BJ (cell line): ENCODE results near the gene ARPC5L. TPM values are rescaled to one million over a fixed set of nuclear protein-coding genes. Genes with fewer than 3 reads are reported as not detected.

Source experiments
- CTCF ChIA-PET: fragments of 350-600 bp; formaldehyde crosslinking; extraction: SDS; loops from one replicate; lab custom pipeline; 2021; ENCODE audit warnings: antibody characterized with exemption, inconsistent platforms; lab: Yijun Ruan, JAX
- POLR2A ChIA-PET: fragments of 300-600 bp; sonication (Branson Sonifier 250); formaldehyde crosslinking; extraction: SDS; loops from one replicate; lab custom pipeline; 2021; ENCODE audit warnings: antibody characterized with exemption; lab: Charles Lee
- DNase-seq: peaks from one replicate; pipeline ENCODE4 v3.0.0-alpha.2; 2011; ENCODE audit warnings: low read depth
- H3K27me3 ChIP-seq: 2 replicates; pipeline ENCODE4 v1.6.0; 2011; ENCODE audit warnings: low read length; ENCODE audit not compliant: control insufficient read depth, insufficient read depth
- H3K36me3 ChIP-seq: 2 replicates; pipeline ENCODE4 v1.5.1; 2011; ENCODE audit warnings: low read length; ENCODE audit not compliant: control insufficient read depth, insufficient read depth
- H3K4me3 ChIP-seq: 2 replicates; pipeline ENCODE4 v1.5.1; 2011; ENCODE audit warnings: low read depth, mild to moderate bottlenecking, control low read depth, low read length
- polyA plus RNA-seq: library from polyadenylated mRNA; depleted of rRNA; stranded (reverse); fragments of >200 nt; gene quantifications from 2 replicates; pipeline ENCODE4 v1.2.3, GENCODE V29; 2011
- TF ChIP-seq, protein P1 (sequence below): IDR thresholded peaks from 2 replicates; pipeline ENCODE4 v1.5.1; 2011; ENCODE audit warnings: low read depth, mild to moderate bottlenecking, control low read depth, inconsistent platforms, low read length, moderate library complexity; ENCODE audit not compliant: insufficient read depth

The ARPC5L gene
- polyA plus RNA-seq, 1 experiment: 34.0 TPM

DNA sequence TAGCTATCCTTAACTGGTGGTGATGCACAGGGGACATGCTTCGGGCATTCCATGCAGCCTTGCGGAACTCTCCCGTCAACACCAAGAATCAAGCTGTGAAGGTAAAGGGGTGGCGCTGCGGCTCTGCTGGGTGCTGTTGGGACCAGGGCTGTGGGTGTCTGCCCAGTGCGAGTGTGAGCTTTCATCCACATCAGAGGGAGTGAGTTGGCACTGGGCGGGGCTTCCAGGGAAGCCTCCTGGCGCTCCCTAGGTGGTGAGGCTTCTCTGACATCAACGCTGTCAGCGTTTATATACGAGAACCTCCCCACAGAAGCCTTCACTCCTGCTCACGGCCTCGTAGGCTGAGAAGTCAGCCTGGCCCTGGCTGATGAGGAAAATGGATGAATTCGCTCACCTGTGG is 11.7 kb downstream of the ARPC5L start:
- POLR2A ChIA-PET: no interaction called here
- no peaks in the 10 kb centered on the region for H3K27me3 ChIP-seq
- CTCF ChIA-PET: interaction anchor here (1.0 kb wide), 1 partner anchor 502 kb away, joined by 3 read pairs; no protein-coding TSS in a partner anchor
- H3K36me3 ChIP-seq: peaks cover 19% of the 10 kb centered on the region
- H3K4me3 ChIP-seq: no peak overlapping the region
- TF ChIP-seq, protein P1, sequence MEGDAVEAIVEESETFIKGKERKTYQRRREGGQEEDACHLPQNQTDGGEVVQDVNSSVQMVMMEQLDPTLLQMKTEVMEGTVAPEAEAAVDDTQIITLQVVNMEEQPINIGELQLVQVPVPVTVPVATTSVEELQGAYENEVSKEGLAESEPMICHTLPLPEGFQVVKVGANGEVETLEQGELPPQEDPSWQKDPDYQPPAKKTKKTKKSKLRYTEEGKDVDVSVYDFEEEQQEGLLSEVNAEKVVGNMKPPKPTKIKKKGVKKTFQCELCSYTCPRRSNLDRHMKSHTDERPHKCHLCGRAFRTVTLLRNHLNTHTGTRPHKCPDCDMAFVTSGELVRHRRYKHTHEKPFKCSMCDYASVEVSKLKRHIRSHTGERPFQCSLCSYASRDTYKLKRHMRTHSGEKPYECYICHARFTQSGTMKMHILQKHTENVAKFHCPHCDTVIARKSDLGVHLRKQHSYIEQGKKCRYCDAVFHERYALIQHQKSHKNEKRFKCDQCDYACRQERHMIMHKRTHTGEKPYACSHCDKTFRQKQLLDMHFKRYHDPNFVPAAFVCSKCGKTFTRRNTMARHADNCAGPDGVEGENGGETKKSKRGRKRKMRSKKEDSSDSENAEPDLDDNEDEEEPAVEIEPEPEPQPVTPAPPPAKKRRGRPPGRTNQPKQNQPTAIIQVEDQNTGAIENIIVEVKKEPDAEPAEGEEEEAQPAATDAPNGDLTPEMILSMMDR: no peak
- DNase-seq: no peak

DNA sequence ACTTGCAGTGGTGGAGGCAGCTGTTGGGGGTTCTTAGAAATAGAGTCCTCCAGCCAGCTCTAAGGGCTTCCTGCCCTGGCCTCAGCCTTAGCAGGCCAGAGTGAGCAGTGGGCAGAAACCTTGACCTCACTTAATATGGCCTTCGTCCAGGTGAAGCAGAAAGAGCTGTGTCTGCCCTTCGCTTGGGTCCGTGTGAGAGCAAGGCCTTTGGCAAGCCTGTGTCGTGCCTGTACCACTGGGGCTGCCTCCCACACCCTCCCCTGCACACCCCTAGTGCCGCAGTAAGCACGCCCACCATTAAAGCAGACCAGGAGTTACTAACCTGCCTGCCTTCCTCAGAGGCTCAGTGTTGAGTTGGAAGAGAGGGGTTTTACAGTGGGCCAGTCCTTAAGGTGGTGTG is 13.6 kb downstream of the ARPC5L start:
- H3K4me3 ChIP-seq: no peak overlapping the region
- POLR2A ChIA-PET: no interaction called here
- no peak for DNase-seq
- H3K36me3 ChIP-seq: peaks cover 22% of the 10 kb centered on the region
- no peaks in the 10 kb centered on the region for H3K27me3 ChIP-seq
- CTCF ChIA-PET: interaction anchor here (1.5 kb wide), 1 partner anchor 23 kb away, joined by 4 read pairs; no protein-coding TSS in a partner anchor
- TF ChIP-seq, protein P1: no peak

DNA sequence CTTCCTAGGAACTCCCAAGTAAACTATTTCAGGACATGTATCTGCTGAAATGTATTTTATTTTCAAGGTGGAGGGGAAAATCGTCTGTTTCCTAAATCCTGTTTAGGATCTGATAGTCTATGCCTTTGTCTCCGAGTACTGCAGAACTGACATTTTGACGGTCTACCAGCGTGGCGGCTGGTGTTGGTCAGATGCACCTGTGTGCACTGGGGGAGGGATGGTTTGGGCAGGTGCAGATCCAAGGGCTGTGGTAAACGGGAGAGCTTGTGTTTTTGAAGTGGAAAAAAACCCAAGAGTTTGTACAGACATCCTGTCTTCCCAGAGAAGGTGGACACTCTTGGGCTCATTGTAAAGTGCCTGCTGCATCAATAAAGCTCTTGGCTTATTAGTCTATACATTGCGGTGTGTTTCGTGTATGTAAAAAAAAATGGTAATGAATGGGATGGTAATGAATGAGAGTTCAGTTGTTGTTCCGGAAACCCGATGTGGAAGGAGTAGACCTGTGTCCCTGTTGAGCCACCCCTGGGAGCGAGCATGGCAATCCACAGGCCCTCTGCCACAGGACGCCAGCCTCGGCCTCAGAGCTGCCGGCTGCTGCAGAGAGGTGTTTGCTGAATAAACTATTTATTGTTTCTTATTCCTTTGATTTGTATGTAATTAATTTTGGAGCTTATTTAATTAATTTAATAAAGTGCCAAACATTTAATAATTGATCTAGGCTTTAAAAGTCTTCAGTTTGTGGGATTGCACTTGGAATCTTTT is 15.3 kb downstream of the ARPC5L start:
- TF ChIP-seq, protein P1: no peak
- H3K4me3 ChIP-seq: no peak overlapping the region
- peaks cover 24% of the 10 kb centered on the region for H3K36me3 ChIP-seq
- H3K27me3 ChIP-seq: no peaks in the 10 kb centered on the region
- ChIA-PET POLR2A (no interaction called here), CTCF (interaction anchor here (0.6 to 3.1 kb wide), 7 partner anchors 17 to 223 kb away, joined by 3 to 14 read pairs (median 4); partner anchors contain the start of genes NR6A1 and WDR38)
- no peak for DNase-seq

DNA sequence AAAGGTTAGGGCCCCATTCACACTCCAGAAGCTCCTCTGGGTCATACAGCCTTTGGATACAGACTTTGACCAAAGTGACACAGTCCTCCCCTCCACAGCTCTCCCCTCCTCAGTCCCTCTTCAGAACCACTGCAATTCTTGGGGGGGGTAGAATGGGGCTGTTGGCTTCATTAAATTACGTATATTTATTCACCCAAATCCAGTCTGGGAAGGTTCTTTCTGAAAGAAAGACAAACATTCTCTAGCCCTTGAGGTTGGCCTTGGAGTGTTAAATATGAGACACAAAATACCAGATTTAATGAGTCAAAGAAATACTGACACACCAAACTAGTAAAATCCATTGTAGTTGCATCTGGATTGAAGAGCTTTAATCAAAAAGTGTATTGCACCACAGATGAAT is 16.1 kb downstream of the ARPC5L start:
- H3K4me3 ChIP-seq: no peak overlapping the region
- TF ChIP-seq, protein P1: no peak
- peaks cover 26% of the 10 kb centered on the region for H3K36me3 ChIP-seq
- ChIA-PET CTCF (interaction anchor here (0.6 to 3.1 kb wide), 5 partner anchors 16 to 224 kb away, joined by 3 to 14 read pairs (median 6); partner anchors contain the start of genes NR6A1 and WDR38), POLR2A (no interaction called here)
- no peaks in the 10 kb centered on the region for H3K27me3 ChIP-seq
- no peak for DNase-seq

DNA sequence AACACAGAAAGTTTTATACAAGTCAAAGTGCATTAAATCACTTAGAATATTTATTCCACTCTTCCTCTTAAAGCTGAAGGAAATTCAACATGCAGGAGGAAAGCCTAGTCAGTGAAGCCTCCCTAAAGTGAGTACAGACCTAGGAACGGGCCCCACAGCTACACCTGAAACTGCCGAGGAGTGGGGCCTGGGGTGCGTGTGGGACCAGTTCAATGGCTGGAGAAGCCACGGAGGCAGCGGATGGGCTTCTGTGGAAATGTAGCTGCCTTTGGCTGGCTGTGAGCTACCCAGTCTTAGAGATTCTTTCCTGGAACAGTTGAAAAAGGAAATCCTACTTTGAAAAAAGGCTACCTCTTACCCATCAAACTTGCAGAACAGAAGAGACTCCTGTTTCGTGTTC is 16.6 kb downstream of the ARPC5L start:
- no peak for DNase-seq
- CTCF ChIA-PET: interaction anchor here (1.2 to 3.1 kb wide), 3 partner anchors 15 to 107 kb away, joined by 6 to 14 read pairs (median 11); partner anchors contain the start of genes NR6A1 and WDR38
- TF ChIP-seq, protein P1: no peak
- POLR2A ChIA-PET: no interaction called here
- H3K36me3 ChIP-seq: peaks cover 26% of the 10 kb centered on the region
- H3K27me3 ChIP-seq: no peaks in the 10 kb centered on the region
- H3K4me3 ChIP-seq: no peak overlapping the region
